Fibroblast of pulmonary artery (primary cell): ENCODE measurements around the gene TUBB8.
"Not testable (repeated sequence)": the region's sequence is repeated elsewhere in the genome, so short reads cannot be mapped to it uniquely, and the experiment has no call there.

Experiments used
- DNase-seq: peaks from one replicate; pipeline ENCODE4 v3.0.0-alpha.2; 2010; ENCODE audit warnings: low read depth
- H3K4me3 ChIP-seq: replicated peaks from 2 replicates; pipeline ENCODE4 v1.5.1; 2011; ENCODE audit warnings: low read depth, mild to moderate bottlenecking, control low read depth, low read length, moderate library complexity
- TF ChIP-seq, protein P1 (sequence below): IDR thresholded peaks from 2 replicates; pipeline ENCODE4 v1.5.1; 2011; ENCODE audit warnings: mild to moderate bottlenecking, control low read depth, low read length, inconsistent platforms; ENCODE audit errors: missing control alignments

Gene TUBB8

DNA sequence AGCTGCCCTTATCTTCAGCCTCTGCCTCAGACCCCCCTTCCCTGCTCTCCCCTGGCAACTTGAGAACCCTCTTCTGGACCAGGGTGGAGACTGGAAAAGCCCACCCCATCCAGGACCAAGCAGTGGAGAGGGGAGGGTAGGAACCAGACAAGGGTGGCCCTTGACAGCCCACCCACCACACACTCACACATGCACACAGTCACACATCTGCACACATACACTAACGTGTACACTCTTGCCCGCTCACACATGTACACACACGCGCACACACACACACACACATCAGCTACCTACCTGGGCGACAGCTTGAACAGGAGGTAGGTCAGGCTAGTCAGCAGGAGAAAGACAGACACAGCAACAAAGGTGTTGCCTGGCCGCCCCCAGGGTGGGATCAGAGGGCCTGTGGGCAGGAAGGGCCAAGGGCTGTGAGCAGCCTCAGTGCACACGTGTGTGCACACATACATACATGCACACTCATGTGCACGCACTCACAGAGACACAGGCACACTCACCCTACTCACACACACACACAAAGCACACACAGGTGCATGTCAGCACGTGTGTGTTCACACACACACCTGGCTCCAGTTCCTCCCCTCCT, 34.9 kb upstream of the TUBB8 start:
- H3K4me3 ChIP-seq: no peak overlapping the region
- TF ChIP-seq, protein P1, sequence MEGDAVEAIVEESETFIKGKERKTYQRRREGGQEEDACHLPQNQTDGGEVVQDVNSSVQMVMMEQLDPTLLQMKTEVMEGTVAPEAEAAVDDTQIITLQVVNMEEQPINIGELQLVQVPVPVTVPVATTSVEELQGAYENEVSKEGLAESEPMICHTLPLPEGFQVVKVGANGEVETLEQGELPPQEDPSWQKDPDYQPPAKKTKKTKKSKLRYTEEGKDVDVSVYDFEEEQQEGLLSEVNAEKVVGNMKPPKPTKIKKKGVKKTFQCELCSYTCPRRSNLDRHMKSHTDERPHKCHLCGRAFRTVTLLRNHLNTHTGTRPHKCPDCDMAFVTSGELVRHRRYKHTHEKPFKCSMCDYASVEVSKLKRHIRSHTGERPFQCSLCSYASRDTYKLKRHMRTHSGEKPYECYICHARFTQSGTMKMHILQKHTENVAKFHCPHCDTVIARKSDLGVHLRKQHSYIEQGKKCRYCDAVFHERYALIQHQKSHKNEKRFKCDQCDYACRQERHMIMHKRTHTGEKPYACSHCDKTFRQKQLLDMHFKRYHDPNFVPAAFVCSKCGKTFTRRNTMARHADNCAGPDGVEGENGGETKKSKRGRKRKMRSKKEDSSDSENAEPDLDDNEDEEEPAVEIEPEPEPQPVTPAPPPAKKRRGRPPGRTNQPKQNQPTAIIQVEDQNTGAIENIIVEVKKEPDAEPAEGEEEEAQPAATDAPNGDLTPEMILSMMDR: no peak
- DNase-seq: no peak

DNA sequence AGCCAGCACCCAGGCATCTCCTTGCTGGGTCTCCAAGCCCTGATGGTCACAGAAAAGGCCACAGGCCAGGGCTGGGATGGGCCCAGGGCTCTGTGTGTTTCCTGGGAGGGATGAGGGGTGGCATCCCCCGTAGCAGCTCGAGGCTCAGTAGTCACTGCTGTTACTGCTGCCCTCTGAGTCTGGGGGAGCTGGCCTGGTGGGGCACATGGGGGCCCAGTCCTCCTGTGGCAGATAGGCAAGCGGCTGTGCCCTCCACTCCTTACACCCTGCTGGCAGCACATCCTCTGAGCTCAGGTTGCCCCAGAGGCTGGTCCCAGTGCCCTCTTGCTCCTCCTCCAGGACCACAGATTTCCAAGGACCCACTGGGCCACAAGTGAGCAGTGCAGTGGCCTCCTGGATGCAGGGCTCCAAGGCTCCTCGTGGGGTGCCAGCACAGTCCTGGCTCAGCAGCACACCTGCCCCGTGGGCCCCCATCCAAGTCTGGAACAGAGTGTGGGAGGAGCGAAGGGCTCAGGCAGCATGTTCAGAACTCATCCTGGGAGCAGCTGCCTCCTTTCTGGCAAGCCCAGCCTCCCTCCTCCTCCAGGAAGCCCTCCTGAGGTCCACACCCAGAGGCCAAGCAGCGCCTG, 31.5 kb upstream of the TUBB8 start:
- TF ChIP-seq, protein P1: no peak
- no peak for DNase-seq

DNA sequence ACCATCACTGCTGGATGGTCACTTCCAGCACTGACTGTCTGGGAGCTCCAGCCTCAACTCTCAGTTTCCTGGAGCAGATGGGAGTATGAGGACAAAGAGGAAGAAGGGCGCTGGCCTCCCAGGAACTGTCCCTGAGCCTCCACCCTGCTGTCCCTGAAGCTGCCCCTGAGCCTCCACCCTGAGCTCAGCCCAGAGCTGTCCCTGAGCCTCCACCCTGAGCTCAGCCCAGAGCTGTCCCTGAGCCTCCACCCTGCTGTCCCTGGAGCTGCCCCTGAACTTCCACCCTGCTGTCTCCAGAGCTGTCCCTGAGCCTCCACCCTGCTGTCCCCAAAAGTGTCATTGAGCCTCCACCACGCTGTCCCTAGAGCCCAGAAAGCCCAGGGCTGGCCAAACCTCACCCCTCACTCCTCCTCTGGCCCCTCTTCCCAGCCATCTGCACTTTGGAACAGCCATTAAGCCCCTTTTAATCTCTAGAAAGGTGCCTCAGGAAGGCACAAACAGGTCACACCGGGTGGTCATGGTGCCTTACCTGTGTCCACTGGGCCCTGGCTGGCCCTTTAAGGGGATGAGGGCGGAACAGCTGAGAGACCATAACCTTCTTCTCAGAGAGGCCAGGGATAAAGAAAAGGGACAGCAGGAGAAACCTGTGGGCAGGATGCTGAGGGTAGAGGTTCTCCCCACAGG, 30.6 kb upstream of the TUBB8 start:
- no peak for DNase-seq
- TF ChIP-seq, protein P1: no peak
- no peak overlapping the region for H3K4me3 ChIP-seq

More for the DNA sequence above, 31.5 kb upstream of the TUBB8 start:
- no peak overlapping the region for H3K4me3 ChIP-seq

DNA sequence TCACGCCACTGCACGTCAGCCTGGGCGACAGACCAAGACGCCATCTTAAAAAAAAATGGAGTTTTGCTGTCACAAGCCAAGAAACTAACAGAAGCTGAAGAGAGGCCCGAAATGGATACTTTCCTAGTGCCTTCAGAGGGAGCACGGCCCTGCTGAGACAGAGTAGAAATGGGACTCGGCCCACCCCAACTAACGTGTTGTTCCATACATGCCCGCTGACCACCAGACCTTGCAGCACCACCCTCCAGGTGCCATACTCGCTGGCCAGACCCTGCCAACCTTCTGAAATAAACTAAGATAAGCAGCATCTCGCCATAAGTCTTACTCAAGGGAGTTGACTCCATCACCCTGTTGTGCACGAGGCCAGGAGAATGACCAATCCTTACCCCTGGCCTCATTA, 29.5 kb upstream of the TUBB8 start:
- DNase-seq: no peak
- no peak overlapping the region for H3K4me3 ChIP-seq
- TF ChIP-seq, protein P1: no peak

DNA sequence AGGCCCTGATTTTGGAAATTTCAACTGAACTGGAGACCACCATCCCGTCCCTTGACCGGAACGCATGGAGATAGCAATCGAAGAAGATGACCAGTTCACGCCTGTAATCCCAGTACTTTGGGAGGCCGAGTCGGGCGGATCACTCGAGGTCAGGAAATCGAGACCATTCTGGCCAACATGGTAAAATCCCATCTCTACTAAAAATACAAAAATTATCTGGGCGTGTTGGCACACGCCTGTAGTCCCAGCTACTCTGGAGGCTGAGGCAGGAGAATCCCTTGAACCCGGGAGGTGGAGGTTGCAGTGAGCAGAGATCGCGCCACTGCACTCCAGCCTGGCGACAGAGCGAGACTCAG, 25.1 kb upstream of the TUBB8 start:
- H3K4me3 ChIP-seq, DNase-seq: not testable (repeated sequence)

DNA sequence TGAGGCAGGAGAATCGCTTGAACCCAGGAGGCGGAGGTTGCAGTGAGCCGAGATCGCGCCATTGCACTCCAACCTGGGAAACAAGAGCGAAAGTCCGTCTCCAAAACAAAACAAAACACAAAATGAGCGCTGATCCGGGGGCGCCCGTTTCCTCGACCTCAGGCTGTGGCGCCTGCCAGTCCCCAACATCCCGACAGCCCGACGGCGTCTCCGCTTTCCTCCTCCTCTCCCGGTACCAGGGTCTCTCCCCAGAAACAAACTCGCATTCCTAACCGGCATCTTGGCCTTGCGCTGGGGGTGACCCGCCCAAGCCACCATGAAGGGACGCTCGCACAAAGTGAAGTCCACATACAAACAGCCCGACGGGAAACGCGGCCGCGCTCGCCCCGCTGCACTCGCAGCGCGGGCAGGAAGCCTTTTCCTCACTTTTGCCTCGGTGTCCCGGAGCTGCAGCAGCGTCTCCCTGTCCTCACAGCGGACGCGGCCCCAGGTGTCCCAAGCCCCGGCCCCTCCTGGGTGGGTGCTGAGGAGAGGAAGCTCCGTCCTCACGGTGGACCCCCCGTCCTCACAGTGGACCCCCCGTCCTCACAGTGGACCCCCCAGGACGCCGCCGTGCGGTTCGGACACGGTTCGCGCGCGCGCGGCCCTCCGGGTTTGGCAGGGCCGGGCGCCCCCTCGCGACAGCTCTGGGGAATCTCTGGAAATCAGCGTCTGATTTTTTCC, 24.6 kb upstream of the TUBB8 start:
- peak overlapping the region; percentile 59 for H3K4me3 ChIP-seq
- TF ChIP-seq, protein P1: peak; percentile 45
- DNase-seq: peak; percentile 53

DNA sequence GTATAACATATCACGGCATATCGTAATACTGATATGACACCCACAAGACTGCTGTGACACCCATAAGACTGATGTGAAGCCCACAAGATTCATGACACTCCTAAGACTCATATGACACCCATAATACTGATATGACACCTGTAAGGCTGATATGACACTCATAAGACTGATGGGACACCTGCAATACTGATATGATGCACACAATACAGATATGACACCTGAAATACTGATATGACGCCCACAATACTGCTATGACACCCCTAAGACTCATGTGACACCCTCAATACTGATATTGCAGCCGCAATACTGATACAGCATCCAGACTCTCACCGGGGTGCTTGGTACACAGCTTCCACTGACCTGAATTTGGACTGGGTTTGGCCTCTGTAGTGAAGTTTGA, 19.1 kb upstream of the TUBB8 start:
- not testable (repeated sequence) for DNase-seq, H3K4me3 ChIP-seq

DNA sequence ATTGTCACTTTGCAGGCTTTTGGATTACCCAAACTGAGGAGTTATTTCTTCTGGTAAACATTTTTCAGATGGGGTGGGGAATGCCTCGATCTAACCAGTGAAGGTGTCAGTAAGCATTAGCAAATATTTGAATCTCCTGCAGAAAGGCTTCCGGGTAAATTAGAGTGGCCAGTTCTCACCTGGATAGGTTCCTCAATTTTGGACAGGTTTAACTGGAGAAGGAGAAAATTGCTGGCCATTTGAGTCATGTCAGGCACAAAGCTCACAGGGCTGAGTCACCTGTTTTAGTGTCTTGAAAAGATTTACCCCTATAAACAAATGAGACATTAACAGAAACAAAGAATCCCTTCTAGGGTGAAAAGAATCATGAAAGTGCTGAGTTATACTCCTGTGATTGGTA, 830 bp upstream of the TUBB8 start:
- DNase-seq, H3K4me3 ChIP-seq: not testable (repeated sequence)

DNA sequence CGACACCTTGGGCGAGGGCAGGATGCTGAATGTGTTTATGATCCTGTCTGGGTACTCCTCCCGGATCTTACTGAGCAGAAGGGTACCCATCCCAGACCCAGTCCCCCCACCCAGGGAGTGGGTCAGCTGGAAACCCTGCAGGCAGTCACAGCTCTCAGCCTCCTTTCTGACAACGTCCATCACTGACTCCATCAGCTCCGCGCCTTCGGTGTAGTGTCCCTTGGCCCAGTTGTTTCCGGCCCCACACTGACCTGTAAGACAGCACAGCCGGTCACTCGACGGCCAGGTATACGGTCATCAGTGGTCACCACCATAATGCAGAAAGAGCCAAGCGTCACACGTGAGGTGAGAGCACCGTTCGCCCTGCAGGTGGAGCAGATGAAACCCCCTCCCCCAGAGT, 1.2 kb downstream of the TUBB8 start:
- H3K4me3 ChIP-seq, DNase-seq: not testable (repeated sequence)

DNA sequence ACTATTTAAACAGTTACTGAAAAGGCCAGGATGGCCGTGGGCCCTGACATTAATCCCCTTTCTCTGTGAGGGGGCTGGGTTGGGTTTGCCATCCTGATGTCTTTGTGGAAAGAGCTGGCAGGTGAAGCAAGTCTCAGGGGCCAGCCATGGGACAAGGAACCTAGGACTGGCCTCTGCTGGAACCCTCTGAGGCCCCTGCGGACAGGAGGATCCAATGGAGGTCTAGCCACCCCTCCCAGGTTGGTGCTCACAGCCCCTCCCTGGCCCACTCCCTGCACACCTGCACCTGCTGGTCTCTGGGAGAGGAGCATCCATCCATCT, 35.8 kb downstream of the TUBB8 start:
- H3K4me3 ChIP-seq, DNase-seq: not testable (repeated sequence)

DNA sequence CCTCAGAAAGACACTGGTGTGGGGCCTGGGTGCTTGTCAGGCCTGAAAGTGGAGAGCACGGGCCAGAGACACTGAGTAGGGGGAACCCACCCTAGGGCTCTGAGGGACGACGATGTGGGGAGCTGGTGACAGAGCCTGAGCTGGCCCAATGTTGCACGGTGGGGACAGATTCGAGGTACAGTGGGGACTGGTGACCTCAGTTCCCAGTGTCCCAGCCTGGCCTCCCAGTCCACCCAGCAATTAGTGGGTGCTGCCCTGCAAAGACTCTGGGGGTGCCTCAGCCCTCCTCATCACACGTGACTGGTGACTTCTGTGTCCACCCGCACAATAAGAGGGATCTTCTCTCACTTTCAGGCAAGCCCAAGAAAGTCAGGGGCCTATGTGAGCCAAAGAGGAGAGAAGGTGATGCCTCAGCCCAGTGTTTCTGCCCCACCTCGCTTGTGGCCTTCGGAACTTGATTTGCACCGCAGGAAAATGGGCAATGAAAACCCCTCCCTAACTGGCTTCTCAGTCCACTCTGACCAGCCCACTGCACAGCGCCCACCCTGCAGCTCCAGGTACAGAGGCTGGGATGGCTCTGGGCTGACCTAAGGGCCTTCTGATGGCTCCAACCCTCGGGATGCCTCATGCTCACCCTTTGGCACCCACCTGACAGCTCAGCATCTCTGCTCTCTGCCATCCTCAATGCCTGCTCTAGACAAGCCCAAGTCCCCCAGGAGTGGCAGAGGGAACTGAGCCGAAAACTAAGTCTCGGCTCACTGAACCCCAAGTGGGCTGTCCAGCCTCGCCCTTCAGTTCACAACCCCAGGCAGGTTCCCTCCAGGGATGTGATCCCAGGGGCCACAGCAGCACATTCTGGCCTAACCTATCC, 36.4 kb downstream of the TUBB8 start:
- not testable (repeated sequence) for H3K4me3 ChIP-seq, DNase-seq

DNA sequence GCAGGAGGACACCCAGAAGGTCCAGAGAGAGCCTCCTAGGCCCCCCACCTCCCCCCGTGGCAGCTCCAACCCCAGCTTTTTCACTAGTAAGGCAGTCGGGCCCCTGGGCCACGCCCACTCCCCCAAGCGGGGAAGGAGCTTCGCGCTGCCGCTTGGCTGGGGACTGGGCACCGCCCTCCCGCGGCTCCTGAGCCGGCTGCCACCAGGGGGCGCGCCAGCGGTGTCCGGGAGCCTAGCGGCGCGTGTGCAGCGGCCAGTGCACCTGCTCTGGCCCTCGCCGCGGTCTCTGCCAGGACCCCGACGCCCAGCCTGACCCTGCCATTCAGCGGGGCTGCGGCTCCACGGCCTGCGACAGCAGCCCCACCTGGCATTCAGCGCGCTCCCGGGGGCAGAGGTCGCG, 37.8 kb downstream of the TUBB8 start:
- DNase-seq, H3K4me3 ChIP-seq: not testable (repeated sequence)
